NAMALWA (cell line): Measurements from ENCODE around the gene OR5AU1.

Source experiments
- DNase-seq: peaks from one replicate; pipeline ENCODE4 v3.0.0-alpha.2; 2015; ENCODE audit warnings: low spot score

Gene OR5AU1

DNA sequence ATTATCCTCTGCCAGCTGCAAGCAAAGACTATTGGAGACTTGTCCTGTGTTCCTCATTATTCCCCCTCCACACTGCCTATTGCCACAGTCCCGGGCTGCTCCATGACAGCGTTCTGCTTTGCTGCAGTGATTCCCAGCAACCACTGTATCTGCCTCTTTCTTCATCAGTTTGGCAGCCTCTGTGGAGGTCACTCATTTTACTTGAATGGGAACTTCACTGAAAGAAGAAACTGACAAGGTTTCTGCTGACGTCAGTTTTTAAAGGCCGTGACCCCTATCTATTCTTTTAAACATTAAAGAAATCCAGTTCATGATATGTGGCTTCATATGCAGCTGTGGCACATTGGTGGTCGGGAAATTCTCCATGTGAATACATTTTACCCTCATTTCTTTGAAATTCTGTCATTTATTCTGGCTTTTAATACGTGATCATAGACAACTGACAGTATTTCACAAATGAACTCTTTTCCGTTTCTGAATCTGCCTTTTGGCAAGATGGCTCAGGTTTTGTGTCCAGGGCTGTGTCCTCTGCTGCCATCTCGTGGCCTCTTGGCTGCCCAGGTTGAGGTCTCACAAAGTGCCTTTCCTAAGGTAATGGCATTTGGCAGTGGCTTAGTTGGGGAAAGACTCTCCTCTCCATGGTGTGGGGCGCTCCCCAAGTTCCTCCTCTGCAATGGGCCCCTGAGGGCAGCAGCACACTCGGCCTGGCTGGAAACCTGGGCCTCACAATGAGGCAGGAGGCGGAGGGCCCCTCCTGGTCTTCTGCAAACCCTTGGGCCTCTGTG is 49.2 kb downstream of the OR5AU1 start:
- DNase-seq = peak; percentile 85

DNA sequence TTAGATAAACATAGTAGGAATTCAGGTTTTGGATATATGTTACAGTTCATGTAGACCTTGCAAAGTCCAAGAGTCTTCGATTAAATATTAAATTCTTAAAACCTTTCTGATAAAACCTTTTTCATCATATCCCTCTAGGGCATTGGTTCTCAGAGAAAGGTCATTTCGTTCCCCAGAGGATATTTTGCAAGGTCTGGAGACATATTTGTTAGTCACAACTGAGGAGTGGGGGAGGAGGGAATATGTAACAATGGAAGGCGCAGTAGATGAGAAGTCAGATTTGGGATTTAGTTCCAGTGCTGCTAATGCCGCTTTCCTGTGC is 49.7 kb downstream of the OR5AU1 start:
- no peak for DNase-seq

- DNase-seq = no peak
These were observed 50.8 kb downstream of the OR5AU1 start for GRCh38 chr14:21105095-21105494.
